ENCODE data around the gene YWHAH.

Gene YWHAH

DNA sequence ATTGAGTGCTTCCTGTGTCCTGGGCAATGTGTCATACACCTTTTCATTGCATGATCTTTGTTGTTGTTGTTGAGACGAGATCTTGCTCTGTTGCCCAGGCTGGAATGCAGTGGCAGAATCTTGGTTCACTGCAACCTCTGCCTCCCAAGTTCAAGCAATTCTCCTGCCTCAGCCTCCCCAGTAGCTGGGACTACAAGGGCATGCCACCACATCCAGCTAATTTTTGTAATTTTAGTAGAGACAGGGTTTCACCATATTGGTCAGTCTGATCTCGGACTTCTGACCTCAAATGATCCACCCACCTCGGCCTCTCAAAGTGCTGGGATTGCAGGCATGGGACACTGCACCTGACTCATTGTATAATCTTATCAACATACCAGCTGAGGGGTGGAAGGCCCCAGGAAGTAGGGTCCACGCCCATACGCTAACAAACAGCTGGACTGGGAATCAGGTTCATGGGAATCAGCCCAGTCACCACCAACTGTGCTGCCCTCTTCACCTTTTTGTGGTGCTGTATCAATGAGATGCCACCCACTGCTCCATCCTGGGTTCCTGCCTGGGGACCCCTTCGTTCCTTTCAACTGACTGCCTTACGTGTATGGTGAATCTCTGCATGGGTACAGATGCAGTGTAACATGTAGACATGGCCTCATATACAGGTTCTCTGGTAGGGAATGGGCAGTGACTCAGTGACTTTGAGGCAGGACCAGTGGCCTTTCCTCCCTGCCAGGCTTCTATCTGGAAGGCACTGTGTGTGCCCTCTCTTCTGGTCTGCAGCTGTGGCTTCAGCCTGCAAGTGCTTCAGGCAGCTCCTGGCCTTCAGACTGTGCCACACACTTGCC lies 32.5 kb upstream of the YWHAH start:
- H3K4me3 ChIP-seq (ENCODE audit: low read depth, low read length), result no peak overlapping the region
- TF ChIP-seq, protein P1, sequence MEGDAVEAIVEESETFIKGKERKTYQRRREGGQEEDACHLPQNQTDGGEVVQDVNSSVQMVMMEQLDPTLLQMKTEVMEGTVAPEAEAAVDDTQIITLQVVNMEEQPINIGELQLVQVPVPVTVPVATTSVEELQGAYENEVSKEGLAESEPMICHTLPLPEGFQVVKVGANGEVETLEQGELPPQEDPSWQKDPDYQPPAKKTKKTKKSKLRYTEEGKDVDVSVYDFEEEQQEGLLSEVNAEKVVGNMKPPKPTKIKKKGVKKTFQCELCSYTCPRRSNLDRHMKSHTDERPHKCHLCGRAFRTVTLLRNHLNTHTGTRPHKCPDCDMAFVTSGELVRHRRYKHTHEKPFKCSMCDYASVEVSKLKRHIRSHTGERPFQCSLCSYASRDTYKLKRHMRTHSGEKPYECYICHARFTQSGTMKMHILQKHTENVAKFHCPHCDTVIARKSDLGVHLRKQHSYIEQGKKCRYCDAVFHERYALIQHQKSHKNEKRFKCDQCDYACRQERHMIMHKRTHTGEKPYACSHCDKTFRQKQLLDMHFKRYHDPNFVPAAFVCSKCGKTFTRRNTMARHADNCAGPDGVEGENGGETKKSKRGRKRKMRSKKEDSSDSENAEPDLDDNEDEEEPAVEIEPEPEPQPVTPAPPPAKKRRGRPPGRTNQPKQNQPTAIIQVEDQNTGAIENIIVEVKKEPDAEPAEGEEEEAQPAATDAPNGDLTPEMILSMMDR (IDR thresholded peaks at IDR 0.05; ENCODE audit: low read depth, low read length, missing control alignments), result no peak
- in situ Hi-C loops (cut with HindIII; ENCODE audit: low sequenced_read_pairs), result no loop called here
- no peak for DNase-seq (ENCODE audit: low read depth)

DNA sequence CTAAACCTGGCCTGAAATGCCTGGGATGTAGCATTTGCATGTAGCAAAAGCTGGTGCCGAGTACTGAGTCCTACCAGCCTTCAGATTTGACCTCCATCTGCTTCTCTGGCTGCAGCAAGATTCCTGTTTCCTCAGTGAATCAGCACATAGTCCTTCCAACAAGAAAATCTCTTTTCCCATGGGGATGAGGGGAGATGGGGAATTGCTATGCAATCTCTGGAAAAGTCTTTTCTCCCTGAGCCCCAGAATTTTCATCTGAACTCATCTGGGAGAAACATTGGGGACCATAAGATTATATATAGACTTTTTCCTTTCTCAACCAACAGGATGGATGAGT lies 32.0 kb upstream of the YWHAH start:
- no peak overlapping the region for H3K4me3 ChIP-seq (ENCODE audit: low read depth, low read length)
- in situ Hi-C loops (cut with HindIII; ENCODE audit: low sequenced_read_pairs), result no loop called here
- TF ChIP-seq, protein P1 (IDR thresholded peaks at IDR 0.05; ENCODE audit: low read depth, low read length, missing control alignments), result no peak
- DNase-seq (ENCODE audit: low read depth), result no peak

GRCh38 chr22:31915586-31915985 lies 28.7 kb upstream of the YWHAH start:
- H3K4me3 ChIP-seq (ENCODE audit: low read depth, low read length), result no peak overlapping the region
- TF ChIP-seq, protein P1 (IDR thresholded peaks at IDR 0.05; ENCODE audit: low read depth, low read length, missing control alignments), result no peak
- DNase-seq (ENCODE audit: low read depth), result no peak
- in situ Hi-C loops (cut with HindIII; ENCODE audit: low sequenced_read_pairs), result no loop called here

DNA sequence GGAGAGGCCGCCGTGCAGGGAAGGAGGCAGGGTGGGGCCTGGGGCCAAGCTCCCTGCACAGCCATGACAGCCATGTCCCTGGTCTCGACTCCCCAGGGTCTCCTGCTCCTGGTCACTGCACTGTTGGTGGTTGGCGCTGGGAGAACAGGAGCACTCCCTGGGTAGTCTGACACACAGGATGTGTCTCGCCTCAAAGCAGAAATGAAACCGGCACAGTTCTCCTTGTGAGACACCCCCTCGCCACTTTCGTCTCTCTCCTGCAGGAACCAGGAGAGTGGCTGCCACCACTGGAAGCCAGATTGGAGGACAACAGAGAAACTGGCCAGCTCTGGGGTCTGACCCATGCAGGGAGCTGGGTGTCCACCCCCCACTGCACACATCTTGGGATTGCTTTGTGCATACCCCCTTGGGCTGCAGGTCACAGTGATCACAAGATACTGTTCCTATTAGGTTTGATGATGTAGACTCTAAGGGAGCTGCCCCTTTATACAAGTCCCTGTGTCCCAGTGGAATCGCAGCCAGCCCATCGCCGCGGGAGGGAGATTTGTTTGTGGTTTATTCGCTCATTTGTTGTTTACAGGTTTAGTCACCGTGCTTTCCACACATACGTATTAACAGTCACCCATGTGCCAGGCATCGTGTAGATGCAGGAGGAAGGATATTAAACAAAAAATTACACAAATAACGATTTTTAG lies 27.0 kb upstream of the YWHAH start:
- in situ Hi-C loops (cut with HindIII; ENCODE audit: low sequenced_read_pairs), result no loop called here
- TF ChIP-seq, protein P1 (IDR thresholded peaks at IDR 0.05; ENCODE audit: low read depth, low read length, missing control alignments), result no peak
- H3K4me3 ChIP-seq (ENCODE audit: low read depth, low read length), result no peak overlapping the region
- DNase-seq (ENCODE audit: low read depth), result no peak

DNA sequence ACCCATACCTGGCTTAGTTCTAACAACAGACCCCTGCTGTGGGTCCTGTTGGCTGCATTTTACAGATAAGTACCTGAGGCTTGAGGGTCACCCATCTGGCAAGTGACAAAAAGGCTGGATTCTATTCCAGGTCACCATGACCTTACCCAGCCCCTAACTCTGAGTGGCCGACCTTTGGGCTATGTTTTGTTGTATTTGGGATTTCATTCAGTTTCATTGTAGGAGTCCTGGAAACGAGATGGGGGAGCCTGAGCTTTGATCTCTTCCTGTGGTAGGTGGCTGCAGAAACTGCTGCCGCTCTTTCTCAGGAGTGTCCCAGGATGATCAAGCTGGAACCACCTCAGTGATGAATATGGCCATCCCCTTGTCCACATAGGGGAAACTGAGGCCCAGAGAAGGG lies 24.6 kb upstream of the YWHAH start:
- no peak for DNase-seq (ENCODE audit: low read depth)
- H3K4me3 ChIP-seq (ENCODE audit: low read depth, low read length), result no peak overlapping the region
- TF ChIP-seq, protein P1 (IDR thresholded peaks at IDR 0.05; ENCODE audit: low read depth, low read length, missing control alignments), result no peak
- in situ Hi-C loops (cut with HindIII; ENCODE audit: low sequenced_read_pairs), result no loop called here

DNA sequence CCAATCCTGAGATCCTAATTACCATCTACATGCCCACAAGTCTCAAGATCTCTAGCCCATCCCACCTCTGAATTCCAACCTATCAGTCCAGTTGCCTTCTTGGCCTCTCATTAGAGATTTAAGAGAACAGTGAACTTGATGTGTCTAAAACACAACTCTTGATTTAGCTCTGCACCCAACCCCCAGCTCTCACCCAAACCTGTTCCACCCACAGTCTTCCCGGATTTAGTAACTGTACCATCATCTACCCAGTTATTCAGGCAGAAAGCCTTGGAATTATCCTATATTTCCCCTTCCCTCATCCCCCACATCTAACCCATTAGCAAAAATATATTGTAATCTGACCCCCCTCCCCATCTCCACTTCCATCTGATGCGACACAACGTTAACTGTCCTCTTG lies 24.0 kb upstream of the YWHAH start:
- in situ Hi-C loops (cut with HindIII; ENCODE audit: low sequenced_read_pairs), result no loop called here
- TF ChIP-seq, protein P1 (IDR thresholded peaks at IDR 0.05; ENCODE audit: low read depth, low read length, missing control alignments), result no peak

More for the DNA sequence above, 24.0 kb upstream of the YWHAH start:
- H3K4me3 ChIP-seq (ENCODE audit: low read depth, low read length), result no peak overlapping the region
- no peak for DNase-seq (ENCODE audit: low read depth)

Measured in astrocyte of the cerebellum (primary cell).